MM.1S (cell line): ENCODE measurements around the gene KPNA1.

ENCODE experiments used
- DNase-seq: peaks from one replicate; pipeline ENCODE4 v3.0.0-alpha.2; 2015
- H2AFZ ChIP-seq: fragments of 300-600 bp; sonication (generic); 2 replicates; pipeline ENCODE4 v1.6.0; 2016; ENCODE audit warnings: antibody characterized with exemption, low read length
- H3F3A ChIP-seq: fragments of 300-600 bp; sonication (generic); 2 replicates; pipeline ENCODE4 v1.6.1; 2016; ENCODE audit warnings: mild to moderate bottlenecking, antibody characterized with exemption, low read length, moderate library complexity, mixed read lengths; ENCODE audit not compliant: insufficient read depth
- H3K27ac ChIP-seq: fragments of 300-600 bp; sonication (generic); 2 replicates; pipeline ENCODE4 v1.5.1; 2016; ENCODE audit warnings: mild to moderate bottlenecking, low read length
- H3K27me3 ChIP-seq: fragments of 300-600 bp; sonication (generic); replicated peaks from 2 replicates; pipeline ENCODE4 v1.6.0; 2016; ENCODE audit warnings: low read length; ENCODE audit not compliant: insufficient read depth
- H3K36me3 ChIP-seq: fragments of 300-600 bp; sonication (generic); replicated peaks from 2 replicates; pipeline ENCODE4 v1.6.1; 2016; ENCODE audit warnings: mild to moderate bottlenecking, low read length, mixed read lengths; ENCODE audit not compliant: insufficient read depth
- H3K4me1 ChIP-seq: fragments of 300-600 bp; sonication (generic); 2 replicates; pipeline ENCODE4 v1.6.1; 2016; ENCODE audit warnings: low read length, mixed read lengths
- H3K4me2 ChIP-seq: fragments of 300-600 bp; sonication (generic); 2 replicates; pipeline ENCODE4 v1.6.0; 2016; ENCODE audit warnings: low read depth, low read length
- H3K4me3 ChIP-seq: fragments of 300-600 bp; sonication (generic); 2 replicates; pipeline ENCODE4 v1.5.1; 2016; ENCODE audit warnings: low read length, mixed read lengths
- H3K79me2 ChIP-seq: fragments of 300-600 bp; sonication (generic); 2 replicates; pipeline ENCODE4 v1.6.1; 2016; ENCODE audit warnings: mixed run types, low read length, mixed read lengths
- H3K9ac ChIP-seq: fragments of 300-600 bp; sonication (generic); 2 replicates; pipeline ENCODE4 v1.6.1; 2016; ENCODE audit warnings: low read length, mixed read lengths
- H3K9me2 ChIP-seq: fragments of 300-600 bp; sonication (generic); replicated peaks from 2 replicates; pipeline ENCODE4 v1.6.1; 2016; ENCODE audit warnings: mild to moderate bottlenecking, low read length, mixed read lengths; ENCODE audit not compliant: insufficient read depth
- H3K9me3 ChIP-seq: fragments of 300-600 bp; sonication (generic); replicated peaks from 2 replicates; pipeline ENCODE4 v1.6.1; 2016; ENCODE audit warnings: mild to moderate bottlenecking, low read length, mixed read lengths; ENCODE audit not compliant: insufficient read depth
- H4K20me1 ChIP-seq: fragments of 300-600 bp; sonication (generic); 2 replicates; pipeline ENCODE4 v1.6.1; 2016; ENCODE audit warnings: mild to moderate bottlenecking, low read length, moderate library complexity, mixed read lengths; ENCODE audit not compliant: insufficient read depth
- EZH2 ChIP-seq: fragments of 300-600 bp; sonication (generic); optimal IDR thresholded peaks from 2 replicates; pipeline ENCODE3; 2017; ENCODE audit warnings: low read depth, mild to moderate bottlenecking, antibody characterized with exemption, low read length, mixed read lengths
- EZH2phosphoT487 ChIP-seq: fragments of 300-600 bp; sonication (generic); IDR thresholded peaks from 2 replicates; pipeline ENCODE4 v1.6.1; 2018; ENCODE audit warnings: antibody characterized with exemption, low read length
- TF ChIP-seq, protein P1 (sequence below): fragments of 300-600 bp; sonication (generic); IDR thresholded peaks from 2 replicates; pipeline ENCODE4 v1.5.1; 2016; ENCODE audit warnings: antibody characterized with exemption, low read length, mixed read lengths

The KPNA1 gene

DNA sequence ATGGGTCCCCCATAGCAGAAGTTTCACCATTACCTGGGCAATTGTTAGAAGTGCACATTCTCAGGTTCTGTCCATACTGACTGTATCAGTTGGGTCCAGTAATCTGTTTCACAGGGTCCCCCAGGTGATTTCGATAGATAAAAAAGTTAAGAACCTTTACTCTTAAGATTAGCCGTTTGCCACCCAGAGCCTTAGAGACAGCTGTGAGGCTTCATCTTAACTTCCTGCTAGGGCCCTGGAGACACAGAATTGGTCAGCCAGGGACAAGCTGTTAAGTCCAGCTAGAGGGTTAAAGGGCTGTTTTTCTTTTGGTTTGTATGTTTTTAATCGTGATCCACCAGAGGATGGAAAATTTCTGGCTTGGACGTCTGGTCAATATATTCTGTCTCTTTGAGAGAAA lies 124.1 kb downstream of the KPNA1 start:
- H3K27me3 ChIP-seq: no peaks in the 10 kb centered on the region
- no peaks in the 10 kb centered on the region for H3K9me2 ChIP-seq
- H3K9ac ChIP-seq: no peak overlapping the region
- H3K4me3 ChIP-seq: no peak overlapping the region
- no peaks in the 10 kb centered on the region for H3F3A ChIP-seq
- peaks cover 11% of the 10 kb centered on the region for H3K79me2 ChIP-seq
- TF ChIP-seq EZH2 (no peak), EZH2phosphoT487 (no peak)
- TF ChIP-seq, protein P1, sequence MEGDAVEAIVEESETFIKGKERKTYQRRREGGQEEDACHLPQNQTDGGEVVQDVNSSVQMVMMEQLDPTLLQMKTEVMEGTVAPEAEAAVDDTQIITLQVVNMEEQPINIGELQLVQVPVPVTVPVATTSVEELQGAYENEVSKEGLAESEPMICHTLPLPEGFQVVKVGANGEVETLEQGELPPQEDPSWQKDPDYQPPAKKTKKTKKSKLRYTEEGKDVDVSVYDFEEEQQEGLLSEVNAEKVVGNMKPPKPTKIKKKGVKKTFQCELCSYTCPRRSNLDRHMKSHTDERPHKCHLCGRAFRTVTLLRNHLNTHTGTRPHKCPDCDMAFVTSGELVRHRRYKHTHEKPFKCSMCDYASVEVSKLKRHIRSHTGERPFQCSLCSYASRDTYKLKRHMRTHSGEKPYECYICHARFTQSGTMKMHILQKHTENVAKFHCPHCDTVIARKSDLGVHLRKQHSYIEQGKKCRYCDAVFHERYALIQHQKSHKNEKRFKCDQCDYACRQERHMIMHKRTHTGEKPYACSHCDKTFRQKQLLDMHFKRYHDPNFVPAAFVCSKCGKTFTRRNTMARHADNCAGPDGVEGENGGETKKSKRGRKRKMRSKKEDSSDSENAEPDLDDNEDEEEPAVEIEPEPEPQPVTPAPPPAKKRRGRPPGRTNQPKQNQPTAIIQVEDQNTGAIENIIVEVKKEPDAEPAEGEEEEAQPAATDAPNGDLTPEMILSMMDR: no peak
- H3K4me2 ChIP-seq: no peak overlapping the region
- no peak for DNase-seq
- no peak overlapping the region for H3K27ac ChIP-seq
- no peaks in the 10 kb centered on the region for H3K36me3 ChIP-seq
- H3K4me1 ChIP-seq: no peaks in the 10 kb centered on the region
- no peaks in the 10 kb centered on the region for H4K20me1 ChIP-seq
- H3K9me3 ChIP-seq: no peaks in the 10 kb centered on the region
- no peak overlapping the region for H2AFZ ChIP-seq

DNA sequence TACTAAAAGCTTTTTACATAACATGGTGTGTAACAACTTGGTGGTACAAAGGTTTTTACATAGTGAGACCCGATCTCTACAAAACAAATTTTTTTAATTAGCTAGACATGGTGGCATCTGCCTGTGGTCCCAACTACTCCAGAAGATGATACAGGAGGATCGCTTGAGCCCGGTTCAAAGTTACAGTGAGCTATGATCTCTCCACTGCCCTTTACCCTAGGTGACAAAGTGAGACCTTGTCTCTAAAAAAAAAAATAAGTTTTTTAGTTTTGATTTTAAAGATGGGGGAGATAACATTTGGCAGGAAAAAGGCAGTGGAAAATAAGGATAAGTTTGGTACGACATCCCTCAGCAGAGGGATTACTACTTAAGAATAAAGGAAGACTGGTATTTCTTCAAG lies 124.8 kb downstream of the KPNA1 start:
- no peaks in the 10 kb centered on the region for H3K36me3 ChIP-seq
- no peak overlapping the region for H3K9ac ChIP-seq
- TF ChIP-seq EZH2phosphoT487 (no peak), EZH2 (no peak)
- TF ChIP-seq, protein P1: no peak
- DNase-seq: no peak
- no peaks in the 10 kb centered on the region for H3K9me2 ChIP-seq
- H3F3A ChIP-seq: no peaks in the 10 kb centered on the region
- no peak overlapping the region for H3K27ac ChIP-seq
- no peaks in the 10 kb centered on the region for H3K9me3 ChIP-seq
- H3K4me1 ChIP-seq: no peaks in the 10 kb centered on the region
- H2AFZ ChIP-seq: no peak overlapping the region
- no peak overlapping the region for H3K4me2 ChIP-seq
- H4K20me1 ChIP-seq: no peaks in the 10 kb centered on the region
- H3K79me2 ChIP-seq: peaks cover 14% of the 10 kb centered on the region
- no peaks in the 10 kb centered on the region for H3K27me3 ChIP-seq
- H3K4me3 ChIP-seq: no peak overlapping the region

DNA sequence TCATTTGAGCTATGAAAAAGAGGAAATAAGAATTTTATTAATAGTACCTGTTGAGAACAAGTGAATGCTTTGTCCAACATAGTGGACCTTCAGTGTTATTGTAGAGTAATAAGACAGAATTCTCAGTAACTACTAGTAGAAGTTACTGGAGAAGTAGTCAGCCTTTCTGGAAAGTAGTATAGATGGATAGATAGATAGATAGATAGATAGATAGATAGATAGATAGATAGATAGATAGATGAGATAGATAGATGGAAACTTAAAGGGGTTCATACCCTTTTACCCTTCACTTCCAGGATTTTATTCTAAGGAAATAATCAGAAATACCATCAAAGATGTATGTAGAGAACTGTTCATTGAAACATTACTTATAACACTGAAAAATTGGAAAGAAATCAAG lies 125.5 kb downstream of the KPNA1 start:
- no peak overlapping the region for H3K4me2 ChIP-seq
- no peaks in the 10 kb centered on the region for H3K36me3 ChIP-seq
- H3K9me2 ChIP-seq: no peaks in the 10 kb centered on the region
- TF ChIP-seq EZH2 (no peak), EZH2phosphoT487 (no peak)
- TF ChIP-seq, protein P1: no peak
- H3K27me3 ChIP-seq: no peaks in the 10 kb centered on the region
- H3K9me3 ChIP-seq: no peaks in the 10 kb centered on the region
- H3K79me2 ChIP-seq: peaks cover 19% of the 10 kb centered on the region
- no peak overlapping the region for H3K9ac ChIP-seq
- no peak overlapping the region for H3K27ac ChIP-seq
- no peaks in the 10 kb centered on the region for H3F3A ChIP-seq
- no peaks in the 10 kb centered on the region for H3K4me1 ChIP-seq
- H3K4me3 ChIP-seq: no peak overlapping the region
- no peak for DNase-seq
- no peaks in the 10 kb centered on the region for H4K20me1 ChIP-seq
- no peak overlapping the region for H2AFZ ChIP-seq
